ENCODE results near the gene MDFI. TPM values are rescaled to one million over a fixed set of nuclear protein-coding genes. Genes with fewer than 3 reads are reported as not detected.

The MDFI gene
- total and polyA plus RNA-seq, 4 donors, result 0.24 to 2.8 (median 0.50) TPM; not detected in 1

- Histone ChIP-seq H3K9me3 (ENCODE audit: control insufficient read depth in 4 of 4, low read length in 3 of 4) (no peaks in the 10 kb centered on the region), H3K27me3 (ENCODE audit: control insufficient read depth in 4 of 4, insufficient read depth in 4 of 4, low read length in 3 of 4) (no peaks in the 10 kb centered on the region), H3K4me3 (ENCODE audit: low read depth in 1 of 3, low read length in 3 of 3) (no peak overlapping the region), H3K4me1 (ENCODE audit: control insufficient read depth in 4 of 4, insufficient read depth in 4 of 4, low read length in 3 of 4) (peaks cover under 1 to 3% (median 1%) of the 10 kb centered on the region in 4 donors), H3K36me3 (ENCODE audit: control insufficient read depth in 4 of 4, insufficient read depth in 3 of 4, low read depth in 1 of 4, low read length in 3 of 4) (peaks cover 1 to 31% (median 3%) of the 10 kb centered on the region in 4 donors), H3K9ac (ENCODE audit: low read depth in 1 of 2, low read length in 2 of 2) (no peak overlapping the region), H3K27ac (ENCODE audit: low read depth in 1 of 2, low read length in 2 of 2) (no peak overlapping the region)
- 95% methylated on average over 5 of the region's 5 CpGs for whole genome bisulfite sequencing
- DNase-seq (ENCODE audit: low spot score), result no peak
- TF ChIP-seq YY1 (IDR thresholded peaks at IDR 0.05) (no peak), HNF4A (conservative IDR thresholded peaks at IDR 0.05) (no peak), SP1 (IDR thresholded peaks at IDR 0.05) (no peak), CTCF (IDR thresholded peaks at IDR 0.05; ENCODE audit: low read depth, low read length, missing input control) (no peak), RAD21 (IDR thresholded peaks at IDR 0.05) (no peak)
Observed at GRCh38 chr6:41688256-41688965, 50.1 kb downstream of the MDFI start.

GRCh38 chr6:41689171-41690008, 51.1 kb downstream of the MDFI start:
- peaks cover 1 to 31% (median 3%) of the 10 kb centered on the region in 4 donors for H3K36me3 ChIP-seq (ENCODE audit: control insufficient read depth in 4 of 4, insufficient read depth in 3 of 4, low read depth in 1 of 4, low read length in 3 of 4)
- no peaks in the 10 kb centered on the region for H3K4me1 ChIP-seq (ENCODE audit: control insufficient read depth in 4 of 4, insufficient read depth in 4 of 4, low read length in 3 of 4)
- 90% methylated on average over 9 of the region's 9 CpGs for WGBS
- TF ChIP-seq HNF4G (IDR thresholded peaks at IDR 0.05) (no peak), ZBTB33 (IDR thresholded peaks at IDR 0.05) (no peak), REST (IDR thresholded peaks at IDR 0.05) (no peak), CTCF (IDR thresholded peaks at IDR 0.05; ENCODE audit: low read depth, low read length, missing input control) (no peak), EGR1 (IDR thresholded peaks at IDR 0.05; ENCODE audit: low read depth in 2 of 2) (no peak), GABPA (IDR thresholded peaks at IDR 0.05 in 1 of 2, conservative IDR thresholded peaks at IDR 0.05 in 1 of 2) (no peak), FOXA2 (IDR thresholded peaks at IDR 0.05) (no peak), HNF4A (conservative IDR thresholded peaks at IDR 0.05) (no peak), RAD21 (IDR thresholded peaks at IDR 0.05) (no peak)
- TF ChIP-seq, protein P1, sequence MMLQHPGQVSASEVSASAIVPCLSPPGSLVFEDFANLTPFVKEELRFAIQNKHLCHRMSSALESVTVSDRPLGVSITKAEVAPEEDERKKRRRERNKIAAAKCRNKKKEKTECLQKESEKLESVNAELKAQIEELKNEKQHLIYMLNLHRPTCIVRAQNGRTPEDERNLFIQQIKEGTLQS (IDR thresholded peaks at IDR 0.05), result no peak
- no peak for DNase-seq (ENCODE audit: low spot score)
- no peaks in the 10 kb centered on the region for H3K27me3 ChIP-seq (ENCODE audit: control insufficient read depth in 4 of 4, insufficient read depth in 4 of 4, low read length in 3 of 4)
- no peak overlapping the region for H3K27ac ChIP-seq (ENCODE audit: low read depth in 1 of 2, low read length in 2 of 2)
- H3K9me3 ChIP-seq (ENCODE audit: control insufficient read depth in 4 of 4, low read length in 3 of 4), result no peaks in the 10 kb centered on the region
- no peak overlapping the region for H3K9ac ChIP-seq (ENCODE audit: low read depth in 1 of 2, low read length in 2 of 2)
- no peak overlapping the region for H3K4me3 ChIP-seq (ENCODE audit: low read depth in 1 of 3, low read length in 3 of 3)

Measured in liver (tissue), 9 donors.